ENCODE data around the gene RPS25.
A peak's percentile ranks its signal among the peaks of the same experiment; 100 is the strongest.
"Not testable (repeated sequence)": the region's sequence is repeated elsewhere in the genome, so short reads cannot be mapped to it uniquely, and the experiment has no call there.

Gene RPS25

GRCh38 chr11:119025541-119025940, 7.4 kb upstream of the RPS25 start:
- DNase-seq (ENCODE audit: low read depth): no peak
- H3K4me3 ChIP-seq (ENCODE audit: low read length): no peak overlapping the region
- no peak for TF ChIP-seq CTCF (IDR thresholded peaks at IDR 0.05; ENCODE audit: insufficient read depth, low read depth, low read length, missing control alignments)

GRCh38 chr11:119025099-119025473, 6.9 kb upstream of the RPS25 start:
- no peak for TF ChIP-seq CTCF (IDR thresholded peaks at IDR 0.05; ENCODE audit: insufficient read depth, low read depth, low read length, missing control alignments)
- H3K4me3 ChIP-seq (ENCODE audit: low read length): no peak overlapping the region

GRCh38 chr11:119024430-119025098, 6.4 kb upstream of the RPS25 start:
- TF ChIP-seq CTCF (IDR thresholded peaks at IDR 0.05; ENCODE audit: insufficient read depth, low read depth, low read length, missing control alignments): no peak
- no peak for DNase-seq (ENCODE audit: low read depth)
- no peak overlapping the region for H3K4me3 ChIP-seq (ENCODE audit: low read length)

More at GRCh38 chr11:119025099-119025473, 6.9 kb upstream of the RPS25 start:
- no peak for DNase-seq (ENCODE audit: low read depth)

GRCh38 chr11:119023741-119024140, 5.6 kb upstream of the RPS25 start:
- H3K4me3 ChIP-seq (ENCODE audit: low read length): no peak overlapping the region
- DNase-seq (ENCODE audit: low read depth): no peak
- no peak for TF ChIP-seq CTCF (IDR thresholded peaks at IDR 0.05; ENCODE audit: insufficient read depth, low read depth, low read length, missing control alignments)

- no peak for DNase-seq (ENCODE audit: low read depth)
- no peak overlapping the region for H3K4me3 ChIP-seq (ENCODE audit: low read length)
- no peak for TF ChIP-seq CTCF (IDR thresholded peaks at IDR 0.05; ENCODE audit: insufficient read depth, low read depth, low read length, missing control alignments)
These were observed 3.5 kb upstream of the RPS25 start for GRCh38 chr11:119021631-119022030.

GRCh38 chr11:119019996-119020395, 1.9 kb upstream of the RPS25 start:
- peak overlapping the region; percentile 97 for H3K4me3 ChIP-seq (ENCODE audit: low read length)
- no peak for TF ChIP-seq CTCF (IDR thresholded peaks at IDR 0.05; ENCODE audit: insufficient read depth, low read depth, low read length, missing control alignments)
- DNase-seq (ENCODE audit: low read depth): no peak

- peak overlapping the region; percentile 97 for H3K4me3 ChIP-seq (ENCODE audit: low read length)
- not testable (repeated sequence) for DNase-seq (ENCODE audit: low read depth)
These were observed 766 bp downstream of the RPS25 start for GRCh38 chr11:119017377-119017776.

Measured in epithelial cell of esophagus (primary cell).